Transverse colon (tissue), 4 donors: ENCODE data around the gene PLEKHA6.

Experiments used
- CTCF ChIP-seq, 5 experiments: fragments of 200-600 bp in 3 of 5; fragments of 450-650 bp in 2 of 5; sonication (generic) in 3 of 5; IDR thresholded peaks; 1 replicate in 2 of 5; 2 replicates in 3 of 5; pipeline ENCODE4 v1.5.1; 2016 to 2017; ENCODE audit warnings: antibody characterized with exemption in 5 of 5, inconsistent platforms in 3 of 5, mild to moderate bottlenecking in 2 of 5, moderate library complexity in 1 of 5
- EP300 ChIP-seq: sonication (generic); formaldehyde crosslinking; IDR thresholded peaks from one replicate; pipeline ENCODE4 v1.6.1; 2017; ENCODE audit warnings: antibody characterized with exemption, low read depth
- POLR2A ChIP-seq: fragments of 450-650 bp; IDR thresholded peaks from one replicate; pipeline ENCODE4 v1.6.1; 2016; ENCODE audit warnings: antibody characterized with exemption, mild to moderate bottlenecking, moderate library complexity
- POLR2AphosphoS5 ChIP-seq, 3 donors: sonication (generic); formaldehyde crosslinking; IDR thresholded peaks; one replicate each; pipeline ENCODE4 v1.6.1; 2016; ENCODE audit warnings: antibody characterized with exemption in 3 of 3

- no peak for TF ChIP-seq CTCF (IDR thresholded peaks at IDR 0.05)
- TF ChIP-seq POLR2AphosphoS5 (IDR thresholded peaks at IDR 0.05) = no peak
- no peak for TF ChIP-seq POLR2A
- TF ChIP-seq EP300 = no peak
Observed at GRCh38 chr1:204384636-204385352, 25.1 kb upstream of the PLEKHA6 start.
